Astrocyte of the cerebellum (primary cell): ENCODE data around the gene DYRK1A.

Experiments
- DNase-seq: peaks from one replicate; pipeline ENCODE4 v3.0.0-alpha.2; 2011; ENCODE audit warnings: low read depth
- H3K4me3 ChIP-seq: 2 replicates; pipeline ENCODE4 v1.5.1; 2011; ENCODE audit warnings: mild to moderate bottlenecking, low read depth, low read length, moderate library complexity
- CTCF ChIP-seq: IDR thresholded peaks from 2 replicates; pipeline ENCODE4 v1.5.1; 2012; ENCODE audit warnings: low read length, low read depth, moderate library complexity, mild to moderate bottlenecking; ENCODE audit errors: missing control alignments
- in situ Hi-C: cut with HindIII; loops from 2 replicates; pipeline ENCODE4 v1.10.0; 2017; ENCODE audit warnings: low sequenced_read_pairs

The DYRK1A gene

DNA sequence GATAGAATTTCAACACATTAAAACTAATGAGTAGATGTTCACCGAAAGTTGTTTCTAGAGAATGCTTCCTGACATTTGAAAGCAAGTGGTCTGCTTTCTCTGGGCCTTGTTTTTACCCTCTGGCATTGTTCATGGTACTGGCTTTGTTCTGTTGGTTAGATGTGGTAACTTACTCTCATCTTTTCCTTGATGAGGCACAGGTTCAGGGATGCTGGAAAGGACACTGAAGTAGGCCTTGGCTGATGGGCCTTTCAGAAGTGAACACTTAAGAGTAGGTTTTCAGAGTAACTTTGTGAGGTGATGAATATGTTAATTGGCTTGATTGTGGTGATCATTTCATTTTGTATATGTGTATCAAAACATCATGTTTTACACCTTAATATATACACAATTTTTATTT, 55.8 kb downstream of the DYRK1A start:
- in situ Hi-C loops, result no loop called here
- no peak for DNase-seq
- no peak overlapping the region for H3K4me3 ChIP-seq
- TF ChIP-seq CTCF, result no peak

DNA sequence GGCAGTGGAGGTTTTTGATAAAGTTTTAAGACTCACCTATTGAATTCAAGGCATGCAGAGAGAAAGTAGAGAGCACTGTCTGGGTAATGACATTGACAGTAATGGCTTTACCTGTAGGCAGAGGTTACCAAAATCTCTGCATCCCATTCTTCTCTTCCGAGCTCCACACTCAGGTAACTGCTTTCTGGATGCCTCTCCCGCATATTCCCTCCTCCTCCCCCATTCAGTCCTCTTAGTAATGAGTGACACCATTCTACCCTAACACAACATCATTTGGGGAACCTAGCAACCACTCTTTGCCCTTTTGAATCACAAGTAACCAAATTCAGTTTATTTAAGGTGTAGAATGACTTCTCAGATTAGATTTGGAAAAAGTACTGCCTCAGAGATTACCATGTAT, 56.5 kb downstream of the DYRK1A start:
- DNase-seq, result no peak
- H3K4me3 ChIP-seq, result no peak overlapping the region
- TF ChIP-seq CTCF, result no peak
- in situ Hi-C loops, result no loop called here

- no peak for DNase-seq
- H3K4me3 ChIP-seq, result no peak overlapping the region
- no peak for TF ChIP-seq CTCF
- in situ Hi-C loops, result no loop called here
Measured at GRCh38 chr21:37424396-37424795, 57.8 kb downstream of the DYRK1A start.

GRCh38 chr21:37425001-37425400, 58.4 kb downstream of the DYRK1A start:
- DNase-seq, result no peak
- in situ Hi-C loops, result no loop called here
- TF ChIP-seq CTCF, result no peak
- H3K4me3 ChIP-seq, result no peak overlapping the region

DNA sequence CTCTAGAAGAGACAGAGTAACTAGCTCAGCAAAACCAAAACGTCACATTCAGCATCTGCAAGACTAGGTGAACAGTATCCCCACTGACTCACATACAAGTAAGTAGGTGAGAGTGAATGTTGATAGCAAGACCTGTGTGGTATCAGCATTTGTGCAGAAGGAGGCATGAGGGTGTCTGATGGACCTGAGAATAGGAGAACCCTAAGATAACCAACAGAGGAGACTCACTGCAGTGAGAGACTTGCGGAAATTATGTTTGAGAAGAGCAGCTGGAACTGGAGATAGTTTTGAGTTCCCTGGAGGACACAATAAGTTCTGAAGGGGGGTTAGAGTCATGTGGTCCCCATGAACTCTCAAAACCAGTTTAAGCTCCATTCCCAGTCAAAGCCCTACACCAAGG, 59.1 kb downstream of the DYRK1A start:
- in situ Hi-C loops, result no loop called here
- no peak for DNase-seq
- no peak overlapping the region for H3K4me3 ChIP-seq
- no peak for TF ChIP-seq CTCF

GRCh38 chr21:37427221-37427620, 60.6 kb downstream of the DYRK1A start:
- no peak for DNase-seq
- in situ Hi-C loops, result no loop called here
- no peak for TF ChIP-seq CTCF
- H3K4me3 ChIP-seq, result no peak overlapping the region

- TF ChIP-seq CTCF, result no peak
- in situ Hi-C loops, result no loop called here
- DNase-seq, result no peak
- H3K4me3 ChIP-seq, result no peak overlapping the region
Measured at GRCh38 chr21:37429356-37429755, 62.8 kb downstream of the DYRK1A start.
